NCI-H82 (cell line): ENCODE measurements around the gene CACNA1S.

ENCODE experiments used
- DNase-seq: peaks from one replicate; lab custom pipeline; 2025; lab: John Stamatoyannopoulos, UW

Gene CACNA1S

DNA sequence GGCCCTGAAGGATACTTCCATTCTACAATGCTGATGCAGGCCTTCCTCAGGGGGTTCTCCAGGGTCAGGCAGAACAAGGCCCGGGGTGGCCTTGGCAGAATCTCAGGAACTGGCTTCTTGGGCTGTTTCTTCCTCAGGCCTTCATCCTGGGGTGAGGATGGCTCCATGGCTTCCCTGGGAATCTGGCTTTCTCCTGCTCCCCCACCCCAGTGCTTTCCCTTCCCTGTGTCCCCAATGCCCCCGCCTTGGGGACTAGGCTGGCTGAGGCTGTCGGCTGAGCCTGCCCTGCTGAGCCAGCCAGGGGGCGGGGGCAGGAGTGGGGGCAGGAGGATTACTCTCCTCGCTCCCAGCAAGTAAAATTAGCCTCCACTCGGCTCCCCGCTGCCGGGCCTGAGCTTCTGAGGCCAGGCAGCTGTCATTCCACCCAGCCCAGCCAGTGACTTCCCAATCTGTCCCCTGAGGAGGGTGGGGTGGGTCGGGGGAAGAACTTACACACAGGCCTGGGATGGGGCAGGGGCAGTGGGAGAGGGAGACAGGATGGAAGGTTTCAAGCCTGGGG lies at the start of gene CACNA1S:
CACNA1S (minus strand) TSS at position 254 of the 559 bp plus-strand sequence; CDS start at position 167, 87 bp downstream.
- peak; percentile 96 for DNase-seq

DNA sequence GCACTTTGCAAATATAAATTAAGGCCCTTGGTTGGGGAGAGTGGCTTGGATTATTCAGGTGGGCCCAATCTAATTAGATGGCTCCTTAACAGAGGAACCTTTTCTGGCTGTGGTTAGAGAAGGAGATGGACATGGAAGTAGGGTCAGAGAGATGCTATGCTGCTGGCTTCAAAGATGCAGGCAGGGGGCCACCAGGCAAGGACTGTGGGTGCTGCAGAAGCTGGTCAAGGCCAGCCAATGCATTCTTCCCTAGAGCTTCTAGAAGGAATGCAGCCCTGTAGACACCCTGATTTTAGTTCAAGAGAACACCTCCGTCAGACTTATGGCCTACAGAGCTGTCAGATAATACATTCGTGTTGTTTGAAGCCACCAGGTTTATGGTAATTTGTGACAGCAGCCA lies 45.7 kb upstream of the CACNA1S start:
- DNase-seq = no peak

DNA sequence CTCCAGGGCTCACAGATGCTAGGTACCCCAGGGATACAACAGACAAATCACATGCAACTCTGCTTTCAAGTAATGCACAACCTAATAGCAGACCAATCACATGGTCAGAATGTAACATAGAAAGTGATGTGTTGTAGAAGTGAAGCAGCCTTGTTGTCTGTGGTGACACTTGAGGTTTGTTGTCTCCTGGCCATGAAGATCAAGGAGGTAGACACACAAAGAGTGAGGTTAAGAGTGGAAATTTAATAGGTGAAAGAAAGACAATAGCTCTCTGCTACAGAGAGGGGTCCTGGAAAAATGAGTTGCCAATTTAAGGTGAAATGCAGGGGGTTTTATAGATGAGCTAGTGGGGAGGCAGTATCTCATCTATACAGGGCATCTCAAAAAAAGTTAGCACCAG lies 44.6 kb upstream of the CACNA1S start:
- DNase-seq = no peak

DNA sequence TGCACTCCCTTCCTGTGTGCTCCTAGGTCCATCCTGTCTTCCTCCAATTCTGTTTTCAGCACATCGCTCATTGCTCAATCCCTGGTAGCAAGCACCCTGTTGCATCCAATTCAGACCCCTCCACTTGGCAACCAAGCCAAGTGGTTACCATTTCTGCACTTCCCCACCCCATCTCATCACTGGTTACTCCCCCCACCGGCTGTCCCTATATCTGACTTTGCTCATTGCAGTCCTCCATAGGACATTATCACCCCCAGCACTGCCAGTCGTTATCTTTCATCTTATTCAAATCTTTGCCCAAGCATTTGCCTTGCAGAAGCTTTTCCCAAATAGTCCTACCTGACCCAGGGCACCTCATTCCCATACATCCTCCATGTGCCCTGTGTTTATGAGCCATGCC lies 44.1 kb upstream of the CACNA1S start:
- DNase-seq = no peak

DNA sequence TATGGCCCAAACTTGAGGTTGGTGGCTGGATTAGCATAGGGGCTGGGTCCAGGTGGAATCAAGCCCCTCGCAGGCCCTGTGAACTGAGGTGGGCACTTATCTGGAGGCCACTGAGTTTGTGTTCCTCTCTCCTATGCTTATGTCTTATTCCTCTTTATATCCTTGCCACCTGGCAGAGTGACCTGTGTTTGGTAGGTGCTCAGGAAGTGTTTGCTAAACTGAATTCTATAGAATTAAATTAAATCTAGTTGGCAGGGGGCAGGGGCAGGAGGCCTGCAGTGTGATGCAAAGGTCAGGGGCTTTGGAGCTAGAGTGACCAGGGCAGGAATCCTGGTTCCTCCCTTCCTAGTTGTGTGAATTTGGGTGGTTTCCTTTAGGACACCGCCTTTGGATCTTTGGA lies 43.1 kb upstream of the CACNA1S start:
- no peak for DNase-seq

DNA sequence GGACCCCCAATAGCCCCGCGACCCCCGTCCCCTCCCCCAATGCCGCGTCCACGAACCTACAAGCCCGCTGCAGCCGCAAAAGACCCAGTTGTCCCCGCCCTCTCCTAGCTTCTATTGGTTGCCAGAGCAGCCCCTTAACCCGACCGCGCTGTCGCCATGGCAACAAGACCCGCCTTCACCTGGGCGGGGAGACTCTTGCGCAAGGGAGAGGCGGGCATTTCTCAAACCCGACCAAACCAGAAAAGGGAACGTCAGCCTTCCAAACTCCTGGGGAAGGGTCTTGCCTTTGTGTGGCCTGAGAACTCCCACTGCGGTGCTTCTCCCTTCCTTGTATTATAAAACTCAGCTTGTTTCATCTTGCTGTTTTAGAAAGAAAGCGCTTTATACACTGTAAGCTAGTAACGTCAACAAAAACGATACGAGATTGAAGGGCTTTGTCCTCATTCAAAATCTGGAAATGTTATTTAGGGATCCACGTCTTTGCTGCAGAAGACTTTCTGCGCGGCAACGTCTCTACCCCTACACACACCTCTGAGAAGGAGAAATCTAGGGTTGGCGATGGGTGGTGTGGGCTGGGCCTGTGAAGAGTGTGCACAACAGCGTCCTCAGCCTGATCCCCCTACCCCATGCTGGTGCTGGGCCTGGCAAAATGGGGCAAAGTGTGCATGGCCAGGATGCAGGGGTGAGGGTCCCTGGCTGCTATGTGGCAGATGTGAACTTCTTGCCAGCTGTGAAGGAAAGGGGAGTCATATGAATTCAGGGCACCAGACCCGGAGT lies 42.4 kb upstream of the CACNA1S start, which contains the start of gene TMEM9:
TMEM9 (minus strand) TSS at position 86 of the 777 bp plus-strand sequence. CDS start 551 bp downstream, outside the sequence.
- peak; percentile 99 for DNase-seq

DNA sequence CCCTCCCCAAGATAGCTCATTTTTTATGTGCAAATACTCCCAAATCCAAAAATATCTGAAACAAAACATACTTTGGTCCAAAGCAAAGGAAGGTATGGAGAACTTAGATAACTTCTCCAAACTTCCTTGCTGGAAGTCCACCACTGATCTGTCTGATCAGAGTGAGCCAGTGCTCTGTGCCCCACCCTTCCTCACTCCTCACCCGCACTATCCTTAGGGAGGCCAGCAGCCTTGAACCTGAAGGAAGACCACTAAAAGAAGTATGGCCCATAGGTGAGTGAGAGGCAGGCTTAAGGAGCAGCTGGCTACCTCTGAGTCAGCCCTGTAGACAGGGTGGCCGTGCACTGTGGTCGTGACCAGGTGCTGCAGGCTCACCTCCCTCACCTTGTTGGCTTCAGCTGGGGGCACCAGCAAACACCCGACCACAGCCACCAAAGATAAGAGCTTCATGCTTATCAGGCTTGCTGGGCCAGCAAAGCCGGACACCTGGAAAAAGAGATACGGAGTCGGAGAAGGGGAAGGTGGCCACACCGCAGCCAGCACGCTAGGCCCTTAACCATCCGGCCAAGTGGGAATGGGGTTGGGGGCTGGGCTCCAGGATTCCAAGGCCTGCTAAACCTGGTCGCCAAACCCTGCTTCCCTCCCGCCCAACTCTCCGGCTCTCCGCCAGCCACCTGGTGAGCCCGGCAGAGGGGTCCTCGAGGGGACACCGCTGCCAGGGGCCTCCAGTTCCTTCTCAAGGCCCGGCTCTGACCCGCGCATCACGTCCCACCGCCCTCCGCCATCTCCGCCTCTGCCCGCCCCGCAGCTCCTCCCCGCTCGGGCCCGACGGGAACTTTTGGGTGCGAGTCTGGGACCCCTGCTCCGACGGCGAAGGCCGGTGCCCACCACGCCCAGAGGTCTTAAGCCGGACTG lies 41.5 kb upstream of the CACNA1S start:
- DNase-seq = peak; percentile 82

DNA sequence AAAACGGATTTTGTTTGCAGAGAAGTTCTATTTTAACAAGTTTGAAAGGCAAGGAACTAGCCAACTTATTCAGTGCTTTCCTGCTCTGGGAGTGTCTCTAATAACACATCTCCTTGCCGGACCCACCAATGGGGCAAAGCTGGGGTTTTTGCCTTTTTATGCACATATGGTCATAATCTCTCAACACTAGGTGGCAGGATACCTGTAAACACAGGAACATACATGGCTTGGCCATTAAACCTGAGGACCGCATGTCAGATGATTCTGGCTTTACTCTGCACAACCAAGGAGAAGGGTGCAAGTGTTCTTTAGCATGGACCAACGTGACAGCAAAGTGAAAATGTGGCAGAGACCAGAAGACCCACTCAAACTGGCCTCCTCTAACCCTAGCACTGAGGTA lies 37.2 kb upstream of the CACNA1S start:
- DNase-seq = peak; percentile 74

DNA sequence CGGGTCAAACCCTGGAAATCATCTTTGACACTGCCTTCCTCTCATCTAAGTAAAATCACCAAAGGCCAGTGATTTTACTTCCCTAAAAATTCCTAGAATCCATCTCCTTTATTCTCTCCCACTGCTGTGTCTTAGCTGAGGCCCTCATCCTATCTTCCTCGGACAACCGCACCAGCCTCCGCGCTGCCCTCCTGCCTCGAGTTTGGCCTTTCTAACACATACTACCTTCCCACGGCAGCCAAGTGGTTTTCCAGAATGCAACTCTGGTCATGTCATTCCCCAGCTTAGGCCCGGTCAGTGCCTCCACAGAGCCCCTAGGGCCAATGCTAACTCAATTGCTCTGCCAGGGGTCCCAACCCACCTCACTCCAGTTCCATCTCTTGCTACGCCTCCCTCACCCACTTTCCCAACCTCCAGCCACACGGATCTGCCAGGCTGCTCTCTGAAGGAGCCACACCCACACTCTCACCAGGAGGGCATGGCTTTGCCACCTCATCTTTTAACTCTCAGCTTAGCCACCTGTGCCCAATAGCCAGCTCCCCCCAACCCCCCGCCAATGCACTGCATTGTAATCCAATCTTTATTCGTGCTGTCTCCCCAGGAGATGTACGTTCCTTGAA lies 35.3 kb upstream of the CACNA1S start:
- no peak for DNase-seq

DNA sequence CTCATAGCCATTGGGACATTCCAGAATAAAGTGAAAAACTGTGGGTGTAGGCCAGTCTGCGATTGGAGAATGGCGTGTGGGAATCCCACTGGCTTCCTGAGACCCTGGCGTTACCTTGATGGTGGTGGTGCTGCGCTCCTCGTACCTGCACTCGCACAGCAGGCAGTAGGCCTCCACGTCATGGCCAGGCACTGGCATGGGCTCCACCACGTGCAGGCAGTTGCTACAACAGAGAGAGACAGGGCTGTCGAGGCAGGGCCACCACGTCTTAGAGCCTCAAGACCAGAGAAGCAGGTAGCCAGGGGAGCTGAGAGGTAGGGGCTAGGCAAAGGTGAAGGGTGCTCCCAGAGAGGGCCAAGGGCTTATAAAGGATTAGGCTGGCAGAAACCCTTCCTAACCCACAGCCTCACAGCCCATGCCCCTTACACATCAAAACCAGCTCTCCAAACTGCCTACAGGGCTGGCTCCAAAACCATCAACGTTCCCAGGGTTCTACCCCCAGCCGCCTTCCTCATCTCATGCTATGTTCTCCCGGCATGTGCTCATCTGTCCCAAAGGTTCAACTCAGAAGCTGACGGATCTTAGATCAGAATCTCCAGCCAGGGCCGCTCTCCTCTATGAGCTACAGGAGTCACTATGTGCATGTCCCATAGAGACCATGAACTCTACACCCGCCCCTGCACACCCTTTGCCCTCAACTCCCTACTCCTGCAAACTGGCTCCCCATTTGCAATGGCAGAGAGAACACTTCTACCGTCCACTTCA lies 34.6 kb upstream of the CACNA1S start:
- DNase-seq = no peak

DNA sequence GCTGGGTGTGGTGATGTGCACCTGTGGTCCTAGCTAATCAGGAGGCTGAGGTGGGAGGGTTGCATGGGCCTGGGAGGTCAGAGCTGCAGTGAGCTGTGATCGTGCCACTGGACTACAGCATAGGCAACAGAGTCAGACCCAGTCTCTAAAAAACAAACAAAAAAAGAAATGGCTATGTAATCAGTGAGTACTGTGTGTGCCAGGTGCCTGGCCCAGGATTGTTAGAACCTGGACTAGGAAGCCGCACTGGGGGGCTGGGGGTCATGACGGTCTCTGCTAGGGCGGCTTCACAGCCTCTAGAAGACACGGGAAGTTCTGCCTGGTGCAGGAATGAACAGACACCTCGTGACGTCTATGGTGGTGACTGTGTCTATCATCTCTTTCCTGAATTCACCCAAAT lies 33.6 kb upstream of the CACNA1S start:
- DNase-seq = no peak

DNA sequence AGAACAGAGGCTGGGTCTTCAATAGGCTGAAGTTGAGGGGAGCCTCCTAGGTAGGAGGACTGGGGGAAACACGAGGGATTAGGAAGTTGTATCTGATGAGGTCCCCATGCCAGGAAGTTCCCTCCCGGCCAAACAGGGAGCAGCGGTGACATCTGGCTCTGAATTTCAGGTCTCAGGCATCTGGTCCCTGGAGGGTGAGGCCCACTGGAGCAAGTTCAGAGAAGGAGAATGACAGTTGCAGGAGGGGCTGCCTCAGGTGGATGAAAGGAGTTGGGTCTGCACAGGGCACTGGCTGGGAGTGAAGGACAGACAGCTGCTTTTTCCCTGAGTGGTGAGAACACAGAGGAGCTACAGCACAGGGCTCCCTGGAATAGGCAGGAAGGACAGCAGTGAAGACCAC lies 32.9 kb upstream of the CACNA1S start:
- peak; percentile 29 for DNase-seq

DNA sequence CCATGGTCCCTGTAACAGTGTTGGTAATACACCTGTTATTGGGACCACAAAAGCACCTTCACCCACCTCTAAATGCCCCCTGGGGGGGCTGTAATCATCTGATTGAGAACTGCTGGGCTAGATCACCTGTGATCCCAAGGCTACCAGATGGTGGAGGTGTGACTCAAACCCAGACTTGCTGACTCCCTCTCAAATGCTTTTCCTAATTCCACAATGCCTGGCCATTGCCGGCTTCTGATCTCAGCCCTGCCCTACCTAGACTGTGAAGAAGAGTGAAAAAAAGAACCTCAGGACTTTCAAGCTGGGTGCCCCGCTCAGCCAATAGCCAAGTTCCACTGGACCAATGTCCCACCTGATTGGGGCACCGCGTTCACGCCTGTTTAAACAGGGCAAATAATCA lies 32.5 kb upstream of the CACNA1S start:
- DNase-seq = peak; percentile 28

DNA sequence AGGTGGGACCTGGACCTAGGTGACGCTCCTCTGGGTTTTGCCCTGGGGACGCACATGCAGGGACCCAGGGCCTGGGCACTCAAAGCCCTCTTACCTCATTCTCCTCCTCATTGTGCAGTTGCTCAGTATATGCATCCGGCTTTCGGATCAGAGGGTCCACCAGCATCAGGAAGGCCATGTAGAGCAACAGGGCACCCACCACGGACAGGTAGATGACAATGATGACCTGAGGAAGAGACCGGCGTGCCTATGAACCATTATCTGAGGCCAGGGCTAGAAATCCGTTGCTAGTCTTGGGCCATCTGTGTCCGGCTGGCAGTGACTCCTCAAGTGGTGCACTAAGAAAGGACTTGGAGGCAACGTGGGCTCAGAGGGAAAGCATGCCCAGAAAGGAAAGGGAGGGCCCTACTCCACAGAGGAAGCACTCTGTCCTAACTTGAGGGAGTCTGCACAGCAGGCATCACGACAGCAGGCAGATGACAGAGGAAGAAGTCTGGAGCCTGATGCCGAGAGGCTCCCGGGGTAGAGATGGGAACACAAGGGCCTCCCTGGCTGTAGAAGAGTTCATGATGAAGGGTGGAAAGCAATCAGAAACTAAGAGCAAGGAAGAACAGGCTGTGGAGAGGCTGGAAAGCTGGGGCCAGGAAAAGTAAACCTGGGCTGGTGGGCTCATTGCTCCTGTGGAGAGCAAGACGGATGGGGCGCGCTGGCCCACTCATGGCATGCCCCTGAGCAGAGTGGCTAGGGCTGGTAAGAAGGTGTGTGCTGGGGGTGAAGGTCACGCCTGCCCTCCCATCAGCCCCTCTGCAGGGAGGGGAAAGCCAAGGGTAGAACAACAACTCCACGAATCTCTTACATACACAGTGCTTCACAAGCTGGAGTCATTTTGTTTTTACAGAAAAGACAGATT lies 31.8 kb upstream of the CACNA1S start:
- no peak for DNase-seq

DNA sequence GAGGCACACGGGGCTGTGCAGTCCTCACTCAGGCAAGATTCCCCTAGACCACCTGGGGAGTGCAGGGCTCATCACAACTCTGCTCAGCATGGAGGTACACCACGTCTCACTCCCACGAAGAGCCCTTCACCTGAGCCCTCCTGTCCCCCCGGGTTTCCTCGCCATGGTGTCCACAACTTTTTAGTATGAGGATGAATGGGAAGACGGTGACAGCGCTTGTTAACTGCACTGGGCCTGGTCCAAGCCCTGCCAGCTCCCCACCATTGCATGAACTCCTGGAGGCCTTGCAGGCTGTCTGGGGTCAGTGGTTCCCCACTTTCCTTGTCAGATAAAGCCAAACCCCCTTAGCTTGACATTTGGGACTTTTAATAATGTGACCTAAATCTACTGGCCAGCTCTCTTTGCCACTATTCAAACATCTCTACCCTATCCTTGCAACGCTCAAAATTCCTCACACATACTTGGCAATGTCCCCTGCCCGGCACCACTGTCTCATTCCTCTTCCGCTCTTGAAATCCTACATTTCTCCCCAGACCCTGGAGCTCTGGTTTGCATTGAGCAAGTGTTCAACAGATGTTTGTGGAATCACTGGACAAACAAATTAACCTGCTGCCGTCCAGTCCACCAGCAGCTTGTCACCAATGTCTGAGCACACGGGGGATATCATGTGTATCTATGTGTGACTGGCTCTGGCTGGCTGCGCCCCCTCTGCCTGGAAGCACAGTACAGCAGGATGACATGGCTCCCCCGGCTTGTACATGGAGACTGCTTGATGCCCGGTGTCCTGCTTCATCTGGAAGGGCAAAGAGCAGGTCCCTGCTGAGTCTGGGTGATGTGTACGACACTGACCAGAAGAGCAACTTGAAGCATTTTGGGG lies 30.9 kb upstream of the CACNA1S start:
- DNase-seq = no peak

DNA sequence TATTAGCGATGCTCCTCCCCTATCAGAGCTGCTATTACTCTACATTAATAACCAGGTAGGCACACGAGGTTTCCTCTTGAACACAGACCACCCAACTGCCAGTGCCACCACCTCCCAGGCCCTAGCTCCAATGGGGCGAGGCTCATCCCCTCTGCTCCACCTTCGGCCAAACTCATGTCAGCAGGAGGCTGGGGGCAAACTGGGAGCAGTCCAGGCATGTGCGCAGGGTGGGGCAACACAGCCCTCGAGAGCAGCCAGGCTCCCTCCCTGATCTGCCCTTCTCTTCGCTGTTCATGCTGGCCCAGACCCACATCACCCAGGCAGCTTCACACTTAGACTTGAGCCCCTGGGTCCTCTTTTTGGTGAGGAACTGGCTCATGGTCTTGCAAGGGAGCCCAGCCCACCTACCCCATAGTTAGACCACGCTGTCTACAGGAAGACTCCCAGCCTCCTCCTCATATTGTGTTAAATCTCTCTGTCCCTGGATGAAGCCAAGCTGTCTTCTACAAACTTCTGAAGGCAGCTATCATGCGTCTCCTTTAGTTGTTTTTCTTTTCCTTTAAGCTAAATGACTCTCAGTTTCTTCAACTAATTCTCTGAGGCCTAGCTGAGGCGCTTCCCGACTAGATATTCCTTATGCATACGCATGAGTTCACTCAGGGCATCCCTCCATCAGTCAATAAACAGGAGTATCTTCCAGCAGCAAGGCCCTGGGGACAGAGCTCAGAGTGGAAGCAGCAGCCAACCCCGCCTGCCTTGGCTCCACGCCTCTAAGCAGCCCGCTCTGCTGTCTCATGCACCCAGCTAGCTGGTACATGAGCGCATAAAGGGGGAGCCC lies 30.0 kb upstream of the CACNA1S start:
- no peak for DNase-seq

DNA sequence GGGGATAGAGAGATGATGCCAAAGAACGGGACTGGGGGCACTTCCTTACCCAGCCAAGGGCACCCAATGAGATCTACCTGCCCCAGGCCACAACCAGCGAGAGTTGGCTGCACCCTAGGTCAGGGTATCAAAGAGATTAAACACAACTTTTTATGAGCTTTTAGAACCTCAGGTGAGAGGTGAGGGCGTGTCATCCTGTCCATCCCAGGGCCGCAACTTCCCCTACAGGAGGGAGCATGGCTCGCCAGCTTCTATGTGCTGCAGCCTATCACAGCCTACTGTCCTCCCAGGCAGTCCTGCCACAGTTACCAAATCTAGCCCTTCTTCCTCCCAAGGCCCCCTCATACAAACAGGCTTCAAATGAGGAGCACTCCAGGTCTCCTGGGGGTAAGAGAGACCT lies 29.2 kb upstream of the CACNA1S start:
- no peak for DNase-seq

DNA sequence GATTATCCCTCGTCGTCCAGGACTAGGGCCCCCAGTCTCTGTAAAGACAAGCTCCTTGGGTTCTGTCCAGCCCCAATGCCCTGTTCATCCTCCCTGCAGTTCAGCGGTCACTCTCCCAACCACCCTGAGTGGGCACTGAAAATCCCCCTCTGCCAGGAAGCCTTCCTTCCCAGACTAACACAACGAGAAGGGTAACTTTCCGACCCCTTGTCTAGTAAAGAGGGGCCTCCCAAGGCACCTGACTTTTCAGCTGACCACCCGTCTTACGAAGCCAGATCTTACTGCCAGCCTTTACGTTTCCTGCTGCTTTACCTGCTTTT lies 28.7 kb upstream of the CACNA1S start:
- no peak for DNase-seq
